Breast epithelium (tissue), 4 donors: Measurements from ENCODE around the gene TBC1D8. TPM values are rescaled to one million over a fixed set of nuclear protein-coding genes. Genes with fewer than 3 reads are reported as not detected.

ENCODE experiments used
- DNase-seq, 2 donors: peaks; one replicate each; pipeline ENCODE4 v3.0.0-alpha.2; 2019; ENCODE audit warnings: low spot score in 2 of 2
- H3K27ac ChIP-seq, 2 donors: fragments of 200-600 bp; sonication (generic) in 1 of 2; one replicate each; pipeline ENCODE4 v1.5.1; 2016 to 2019; ENCODE audit warnings: mild to moderate bottlenecking in 1 of 2
- H3K27me3 ChIP-seq, 2 donors: fragments of 200-600 bp; sonication (generic) in 1 of 2; one replicate each; pipeline versions ENCODE4 v1.5.1 to v1.6.0; 2017 to 2019; ENCODE audit warnings: control low read depth in 1 of 2, mild to moderate bottlenecking in 1 of 2
- H3K36me3 ChIP-seq: fragments of 200-600 bp; one replicate; pipeline ENCODE4 v1.5.1; 2019
- H3K4me1 ChIP-seq, 2 donors: fragments of 200-600 bp; sonication (generic); one replicate each; pipeline ENCODE4 v1.5.1; 2016 to 2019; ENCODE audit warnings: control low read depth in 1 of 2
- H3K4me3 ChIP-seq, 3 donors: fragments of 200-600 bp; sonication (generic); 1 replicate in 2 of 3; 2 replicates in 1 of 3; pipeline ENCODE4 v1.5.1; 2016 to 2019; ENCODE audit warnings: mild to moderate bottlenecking in 3 of 3, moderate library complexity in 2 of 3
- H3K9me3 ChIP-seq, 2 donors: fragments of 200-600 bp; sonication (generic) in 1 of 2; one replicate each; pipeline ENCODE4 v1.5.1; 2016 to 2019; ENCODE audit warnings: control low read depth in 1 of 2
- POLR2A ChIP-seq: fragments of 450-650 bp; IDR thresholded peaks from one replicate; pipeline ENCODE4 v1.6.1; 2016; ENCODE audit warnings: antibody characterized with exemption, mild to moderate bottlenecking, moderate library complexity
- POLR2AphosphoS5 ChIP-seq, 3 donors: sonication (generic); formaldehyde crosslinking; IDR thresholded peaks; one replicate each; pipeline ENCODE4 v1.6.1; 2017; ENCODE audit warnings: antibody characterized with exemption in 3 of 3
- intact Hi-C: fragments of 100-400 bp; cut with DNase I; formaldehyde crosslinking; loops from one replicate; pipeline ENCODE4 v1.15.1; 2023; ENCODE audit warnings: low total_unique reads
- total RNA-seq, 3 donors: library from RNA; depleted of rRNA; stranded (reverse); fragments of >200 nt; gene quantifications; one replicate each; pipeline ENCODE4 v1.1.0, GENCODE V29; 2016
- TF ChIP-seq, protein P1 (sequence below), 3 donors: fragments of 450-650 bp; IDR thresholded peaks; one replicate each; pipeline ENCODE4 v1.5.1; 2016 to 2017; ENCODE audit warnings: antibody characterized with exemption in 3 of 3, mild to moderate bottlenecking in 3 of 3, moderate library complexity in 3 of 3

TBC1D8 gene
- total RNA-seq, 3 donors from 2014 or later = 19.5 to 92.4 (median 89.7) TPM

DNA sequence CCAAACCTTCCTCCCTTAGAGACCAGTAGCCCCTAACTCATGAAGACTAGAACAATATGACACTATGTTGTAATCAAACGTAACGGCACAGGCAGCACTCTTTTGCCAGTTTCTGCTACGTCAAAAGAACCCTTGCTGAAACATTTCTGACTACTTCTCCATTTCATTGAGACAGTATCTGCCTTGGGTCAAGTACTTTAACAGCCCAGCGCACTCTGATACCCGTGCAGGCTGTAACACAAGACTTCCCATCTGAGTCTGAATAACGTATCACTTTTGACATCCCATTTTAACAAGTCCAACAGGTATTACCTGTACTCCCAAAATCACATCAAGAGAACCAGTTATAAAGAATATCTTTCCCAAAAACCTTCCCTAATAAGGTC, 38.4 kb downstream of the TBC1D8 start:
- H3K4me3 ChIP-seq = no peak overlapping the region
- no peaks in the 10 kb centered on the region for H3K36me3 ChIP-seq
- H3K27me3 ChIP-seq = no peaks in the 10 kb centered on the region
- peaks cover 16 to 22% of the 10 kb centered on the region in 2 donors for H3K4me1 ChIP-seq
- intact Hi-C loops = no loop called here
- DNase-seq = no peak
- TF ChIP-seq POLR2AphosphoS5 (IDR thresholded peaks at IDR 0.05) (no peak), POLR2A (no peak)
- TF ChIP-seq, protein P1, sequence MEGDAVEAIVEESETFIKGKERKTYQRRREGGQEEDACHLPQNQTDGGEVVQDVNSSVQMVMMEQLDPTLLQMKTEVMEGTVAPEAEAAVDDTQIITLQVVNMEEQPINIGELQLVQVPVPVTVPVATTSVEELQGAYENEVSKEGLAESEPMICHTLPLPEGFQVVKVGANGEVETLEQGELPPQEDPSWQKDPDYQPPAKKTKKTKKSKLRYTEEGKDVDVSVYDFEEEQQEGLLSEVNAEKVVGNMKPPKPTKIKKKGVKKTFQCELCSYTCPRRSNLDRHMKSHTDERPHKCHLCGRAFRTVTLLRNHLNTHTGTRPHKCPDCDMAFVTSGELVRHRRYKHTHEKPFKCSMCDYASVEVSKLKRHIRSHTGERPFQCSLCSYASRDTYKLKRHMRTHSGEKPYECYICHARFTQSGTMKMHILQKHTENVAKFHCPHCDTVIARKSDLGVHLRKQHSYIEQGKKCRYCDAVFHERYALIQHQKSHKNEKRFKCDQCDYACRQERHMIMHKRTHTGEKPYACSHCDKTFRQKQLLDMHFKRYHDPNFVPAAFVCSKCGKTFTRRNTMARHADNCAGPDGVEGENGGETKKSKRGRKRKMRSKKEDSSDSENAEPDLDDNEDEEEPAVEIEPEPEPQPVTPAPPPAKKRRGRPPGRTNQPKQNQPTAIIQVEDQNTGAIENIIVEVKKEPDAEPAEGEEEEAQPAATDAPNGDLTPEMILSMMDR (IDR thresholded peaks at IDR 0.05) = no peak
- peak overlapping the region; percentile 75 to 78 for H3K27ac ChIP-seq
- H3K9me3 ChIP-seq = no peaks in the 10 kb centered on the region

DNA sequence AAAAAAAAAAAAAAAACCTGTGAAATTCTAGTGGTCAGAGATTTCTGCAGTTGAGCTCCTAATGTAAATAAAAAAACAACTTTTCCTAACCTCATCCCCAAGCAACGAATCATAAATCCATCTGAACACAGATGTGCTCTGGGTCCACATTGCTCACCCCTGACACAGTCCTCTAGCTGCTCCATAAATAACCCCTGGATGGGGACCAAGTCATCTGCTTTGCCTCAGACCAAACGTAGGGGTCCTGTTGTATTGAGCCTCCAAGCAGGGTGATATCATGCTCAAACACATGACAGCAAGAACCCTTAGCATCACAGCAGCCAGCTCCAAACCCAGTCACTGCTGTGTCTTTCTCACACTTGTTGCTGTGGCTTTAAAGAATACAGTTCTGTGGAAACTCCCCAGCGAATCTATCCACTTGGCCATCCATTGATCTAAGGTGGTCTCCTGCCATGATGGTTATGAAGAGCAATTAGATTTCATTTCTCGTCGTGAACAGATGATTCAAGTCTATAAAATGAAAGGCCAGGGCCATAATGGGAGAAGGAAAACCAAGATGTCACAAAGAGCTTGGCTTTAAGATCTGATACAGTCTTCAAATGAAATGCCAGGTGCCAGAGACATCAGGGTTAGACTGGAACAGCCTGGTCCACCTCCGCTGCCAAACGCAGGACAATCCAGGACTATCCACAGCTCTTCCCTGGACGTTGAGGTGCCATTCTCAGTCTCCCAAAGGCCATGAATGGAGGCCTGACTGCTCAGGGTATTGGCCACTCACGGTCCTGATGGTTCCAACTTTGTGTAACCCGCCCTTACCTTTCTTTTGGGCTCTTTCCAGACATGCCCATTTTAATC, 39.0 kb downstream of the TBC1D8 start:
- Histone ChIP-seq H3K27ac (peak overlapping the region; percentile 75 to 78), H3K36me3 (no peaks in the 10 kb centered on the region), H3K27me3 (no peaks in the 10 kb centered on the region), H3K4me3 (no peak overlapping the region), H3K9me3 (no peaks in the 10 kb centered on the region), H3K4me1 (peaks cover 16 to 22% of the 10 kb centered on the region in 2 donors)
- no peak for DNase-seq
- intact Hi-C loops = no loop called here
- no peak for TF ChIP-seq POLR2AphosphoS5 (IDR thresholded peaks at IDR 0.05)

DNA sequence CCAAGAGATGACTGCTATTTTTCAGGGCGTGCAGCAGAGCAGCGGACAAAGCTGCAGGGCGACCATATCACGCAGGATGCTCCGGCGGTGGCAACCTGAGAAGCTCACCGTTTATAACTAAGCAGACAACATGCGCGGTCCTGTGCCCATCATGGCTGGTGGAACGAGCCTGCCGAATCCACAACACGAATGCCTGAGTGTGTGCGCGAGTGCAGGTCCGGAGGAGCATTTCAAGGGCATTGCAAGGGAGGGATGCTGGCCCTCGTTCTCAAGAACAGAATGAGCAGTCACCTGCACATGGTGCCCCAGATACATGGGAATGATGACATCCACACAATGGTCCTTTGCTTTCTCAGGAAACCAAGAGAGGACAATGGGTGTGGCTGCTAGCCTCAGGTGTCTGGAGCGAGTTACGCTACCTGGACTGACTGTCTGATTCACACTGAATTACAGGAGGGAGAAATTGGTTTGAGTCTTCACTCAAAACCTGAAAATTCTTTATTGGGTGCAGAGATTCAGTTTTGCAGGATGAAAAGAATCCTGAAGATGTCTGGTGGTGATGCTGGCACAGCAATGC, 39.8 kb downstream of the TBC1D8 start:
- DNase-seq = no peak
- intact Hi-C loops = no loop called here
- Histone ChIP-seq H3K36me3 (no peaks in the 10 kb centered on the region), H3K9me3 (no peaks in the 10 kb centered on the region), H3K4me3 (no peak overlapping the region), H3K27me3 (no peaks in the 10 kb centered on the region), H3K4me1 (peaks cover 16 to 22% of the 10 kb centered on the region in 2 donors), H3K27ac (peak overlapping the region in 1 of 2 donors; percentile 22)
- TF ChIP-seq, protein P1 (IDR thresholded peaks at IDR 0.05) = no peak
- TF ChIP-seq POLR2AphosphoS5 (IDR thresholded peaks at IDR 0.05) = no peak
- TF ChIP-seq POLR2A = no peak

DNA sequence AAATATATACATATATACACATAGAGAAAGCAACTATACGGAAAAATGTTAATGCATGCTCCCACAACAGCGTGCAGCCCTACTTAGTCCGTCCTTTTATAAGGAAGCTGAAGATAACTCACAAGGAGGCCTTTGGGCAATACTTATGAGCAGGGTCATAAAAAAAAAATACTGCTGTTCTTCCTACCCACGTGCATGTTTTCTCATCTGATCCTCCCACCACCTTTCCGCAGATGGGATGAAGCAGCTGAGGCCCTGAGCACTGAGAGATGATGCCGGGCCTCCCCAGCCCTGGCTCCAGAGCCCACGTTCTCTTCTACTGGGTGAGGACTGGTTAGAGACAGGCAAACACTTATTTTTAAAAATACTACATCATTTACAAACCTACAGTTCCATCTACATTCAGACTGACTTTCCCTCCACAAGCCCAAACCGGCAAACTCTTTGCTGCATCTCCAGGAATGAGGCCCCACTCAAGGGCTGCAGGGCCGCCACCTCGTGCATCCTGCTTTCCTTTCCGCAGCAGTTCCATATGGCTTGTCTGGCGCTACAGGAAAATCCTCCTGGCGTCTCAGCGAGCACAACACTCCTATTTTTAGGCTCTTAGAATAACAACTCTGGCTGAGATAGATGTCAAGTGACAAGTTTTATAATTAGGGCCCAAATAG, 41.6 kb downstream of the TBC1D8 start:
- H3K9me3 ChIP-seq = no peaks in the 10 kb centered on the region
- H3K4me3 ChIP-seq = no peak overlapping the region
- no peaks in the 10 kb centered on the region for H3K27me3 ChIP-seq
- DNase-seq = no peak
- no peak for TF ChIP-seq POLR2A
- TF ChIP-seq, protein P1 (IDR thresholded peaks at IDR 0.05) = no peak
- peaks cover 16 to 22% of the 10 kb centered on the region in 2 donors for H3K4me1 ChIP-seq
- peak overlapping the region; percentile 13 to 34 for H3K27ac ChIP-seq
- intact Hi-C loops = no loop called here
- no peaks in the 10 kb centered on the region for H3K36me3 ChIP-seq

DNA sequence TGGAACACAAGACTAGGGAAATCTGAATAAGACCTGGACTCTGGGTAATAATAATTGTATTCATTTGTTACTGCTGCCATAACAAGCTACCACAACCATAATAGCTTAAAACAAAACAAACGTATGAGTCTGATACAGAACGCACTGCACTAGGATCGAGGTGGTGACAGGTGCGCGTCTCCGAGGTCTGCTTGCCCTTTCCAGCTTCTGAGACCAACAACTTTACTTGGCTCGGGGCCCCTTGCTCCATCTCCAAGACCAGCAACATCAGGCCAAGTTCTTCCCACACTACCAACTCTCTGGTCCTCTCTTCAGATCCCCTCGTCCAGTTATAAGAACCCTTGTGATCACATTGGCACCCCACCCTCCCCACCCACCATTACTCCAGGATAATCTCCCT, 42.8 kb downstream of the TBC1D8 start:
- TF ChIP-seq POLR2A (no peak), POLR2AphosphoS5 (IDR thresholded peaks at IDR 0.05) (no peak)
- TF ChIP-seq, protein P1 (IDR thresholded peaks at IDR 0.05) = no peak
- intact Hi-C loops = no loop called here
- Histone ChIP-seq H3K27me3 (no peaks in the 10 kb centered on the region), H3K4me3 (no peak overlapping the region), H3K36me3 (no peaks in the 10 kb centered on the region), H3K27ac (no peak overlapping the region), H3K9me3 (peaks cover 0 to under 1% of the 10 kb centered on the region in 2 donors), H3K4me1 (peaks cover 12 to 14% of the 10 kb centered on the region in 2 donors)
- DNase-seq = no peak
